Left ventricle myocardium inferior (tissue), 1 donor: ENCODE results near the gene UBE2QL1. TPM values are rescaled to one million over a fixed set of nuclear protein-coding genes. Genes with fewer than 3 reads are reported as not detected.

ENCODE experiments used
- DNase-seq: peaks from one replicate; pipeline ENCODE4 v3.0.0-alpha.2; 2020
- H3K27ac ChIP-seq: fragments of 200-600 bp; replicated peaks from 2 replicates; pipeline ENCODE4 v1.8.0; 2021
- H3K27me3 ChIP-seq: fragments of 200-600 bp; 2 replicates; pipeline ENCODE4 v1.8.0; 2021; ENCODE audit warnings: low read depth
- H3K36me3 ChIP-seq: fragments of 200-600 bp; 2 replicates; pipeline ENCODE4 v1.8.0; 2021
- H3K4me1 ChIP-seq: fragments of 200-600 bp; 2 replicates; pipeline ENCODE4 v1.8.0; 2021
- H3K4me3 ChIP-seq: fragments of 200-600 bp; 2 replicates; pipeline ENCODE4 v1.8.0; 2021; ENCODE audit warnings: mild to moderate bottlenecking, moderate library complexity
- H3K9me3 ChIP-seq: fragments of 200-600 bp; replicated peaks from 2 replicates; pipeline ENCODE4 v1.8.0; 2021
- intact Hi-C: fragments of 100-400 bp; cut with micrococcal nuclease; formaldehyde crosslinking; loops from one replicate; pipeline ENCODE4 v1.11.0; 2022
- total RNA-seq: library from RNA; stranded (reverse); fragmentation: NEBNext Ultra II Directional; extraction: Animal tissue kit (Norgen Biotek cat#: 25700); gene quantifications from one replicate; pipeline ENCODE4 v1.2.1, GENCODE V29; 2021
- TF ChIP-seq, protein P1 (sequence below): fragments of 200-600 bp; IDR thresholded peaks from 2 replicates; pipeline ENCODE4 v1.8.0; 2021; ENCODE audit warnings: antibody characterized with exemption, mild to moderate bottlenecking, borderline replicate concordance
- donor health status: DM: no; HTN: yes; CAD: no; lungs with severe emphysema.

The UBE2QL1 gene
- total RNA-seq, 1 donor from 2014 or later: 25.5 TPM

DNA sequence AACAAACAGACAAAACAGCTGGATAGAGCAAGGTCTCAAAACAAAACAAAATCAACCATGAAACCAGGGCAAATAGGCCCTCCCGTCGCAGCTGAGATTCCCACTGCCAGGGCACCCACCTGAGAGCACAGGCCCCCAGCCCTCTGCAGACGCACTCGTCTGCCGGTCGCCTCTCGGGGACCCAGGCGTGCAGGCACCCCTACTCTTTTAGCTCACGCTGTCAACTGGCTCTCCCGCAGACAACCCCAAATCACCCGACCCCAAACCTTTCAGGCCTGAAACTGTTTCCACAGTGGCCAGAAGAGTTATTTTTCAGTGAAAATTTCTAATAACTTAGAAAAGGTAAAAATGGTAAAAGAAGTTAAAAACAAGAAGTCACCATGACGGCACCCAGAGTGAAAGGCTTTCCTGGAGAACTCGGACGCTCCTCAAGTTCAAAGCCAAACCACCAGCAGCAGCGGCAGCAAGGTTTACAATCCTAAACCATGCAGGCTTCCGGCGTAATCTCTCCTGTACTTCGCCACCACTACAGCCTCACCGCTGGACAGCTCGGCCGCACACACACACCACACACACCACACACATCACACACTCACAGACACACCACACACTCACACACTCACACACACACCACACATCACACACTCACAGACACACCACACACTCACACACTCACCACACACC, 1.9 kb upstream of the UBE2QL1 start:
- DNase-seq: no peak
- no peaks in the 10 kb centered on the region for H3K36me3 ChIP-seq
- H3K27me3 ChIP-seq: peaks cover 31% of the 10 kb centered on the region
- intact Hi-C loops: no loop called here
- H3K4me3 ChIP-seq: no peak overlapping the region
- TF ChIP-seq, protein P1, sequence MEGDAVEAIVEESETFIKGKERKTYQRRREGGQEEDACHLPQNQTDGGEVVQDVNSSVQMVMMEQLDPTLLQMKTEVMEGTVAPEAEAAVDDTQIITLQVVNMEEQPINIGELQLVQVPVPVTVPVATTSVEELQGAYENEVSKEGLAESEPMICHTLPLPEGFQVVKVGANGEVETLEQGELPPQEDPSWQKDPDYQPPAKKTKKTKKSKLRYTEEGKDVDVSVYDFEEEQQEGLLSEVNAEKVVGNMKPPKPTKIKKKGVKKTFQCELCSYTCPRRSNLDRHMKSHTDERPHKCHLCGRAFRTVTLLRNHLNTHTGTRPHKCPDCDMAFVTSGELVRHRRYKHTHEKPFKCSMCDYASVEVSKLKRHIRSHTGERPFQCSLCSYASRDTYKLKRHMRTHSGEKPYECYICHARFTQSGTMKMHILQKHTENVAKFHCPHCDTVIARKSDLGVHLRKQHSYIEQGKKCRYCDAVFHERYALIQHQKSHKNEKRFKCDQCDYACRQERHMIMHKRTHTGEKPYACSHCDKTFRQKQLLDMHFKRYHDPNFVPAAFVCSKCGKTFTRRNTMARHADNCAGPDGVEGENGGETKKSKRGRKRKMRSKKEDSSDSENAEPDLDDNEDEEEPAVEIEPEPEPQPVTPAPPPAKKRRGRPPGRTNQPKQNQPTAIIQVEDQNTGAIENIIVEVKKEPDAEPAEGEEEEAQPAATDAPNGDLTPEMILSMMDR: no peak
- peaks cover 18% of the 10 kb centered on the region for H3K9me3 ChIP-seq
- H3K27ac ChIP-seq: no peak overlapping the region
- H3K4me1 ChIP-seq: peaks cover 14% of the 10 kb centered on the region

DNA sequence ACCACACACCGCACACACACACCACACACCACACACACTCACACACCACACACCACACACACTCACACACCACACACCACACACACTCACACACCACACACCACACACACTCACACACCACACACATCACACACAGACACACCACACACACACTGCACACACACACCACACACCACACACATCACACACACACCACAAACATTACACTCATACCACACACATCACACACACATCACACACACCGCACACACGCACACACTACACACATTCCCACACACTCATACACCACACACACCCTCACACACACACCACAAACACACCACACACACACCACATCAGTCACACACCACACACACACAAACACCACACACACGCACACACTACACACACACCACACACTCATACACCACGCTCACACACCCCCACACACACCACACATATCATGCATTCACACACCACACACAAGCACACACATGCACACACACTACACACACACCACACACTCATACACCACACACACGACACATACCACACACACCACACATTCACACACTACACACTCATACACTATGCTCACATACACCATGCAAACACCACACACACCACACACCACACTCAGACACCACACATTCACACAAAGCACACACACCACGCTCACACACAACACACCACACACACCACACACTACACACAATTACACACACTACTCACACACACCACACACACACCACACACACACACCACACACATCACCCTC, 1.1 kb upstream of the UBE2QL1 start:
- peaks cover 36% of the 10 kb centered on the region for H3K27me3 ChIP-seq
- peaks cover 10% of the 10 kb centered on the region for H3K9me3 ChIP-seq
- peaks cover 16% of the 10 kb centered on the region for H3K4me1 ChIP-seq
- no peak overlapping the region for H3K27ac ChIP-seq
- DNase-seq: no peak
- intact Hi-C loops: no loop called here
- H3K36me3 ChIP-seq: no peaks in the 10 kb centered on the region
- TF ChIP-seq, protein P1: no peak
- no peak overlapping the region for H3K4me3 ChIP-seq

GRCh38 chr5:6448141-6448491, 543 bp upstream of the UBE2QL1 start:
- H3K36me3 ChIP-seq: no peaks in the 10 kb centered on the region
- H3K27ac ChIP-seq: no peak overlapping the region
- DNase-seq: no peak
- peaks cover 42% of the 10 kb centered on the region for H3K27me3 ChIP-seq
- peak overlapping the region; percentile 71 for H3K4me3 ChIP-seq
- H3K9me3 ChIP-seq: peaks cover 5% of the 10 kb centered on the region
- intact Hi-C loops: no loop called here
- TF ChIP-seq, protein P1: no peak
- H3K4me1 ChIP-seq: peaks cover 21% of the 10 kb centered on the region

GRCh38 chr5:6449465-6450158, 953 bp downstream of the UBE2QL1 start:
- intact Hi-C loops: no loop called here
- Histone ChIP-seq H3K9me3 (no peaks in the 10 kb centered on the region), H3K4me3 (peak overlapping the region; percentile 71), H3K4me1 (peaks cover 31% of the 10 kb centered on the region), H3K36me3 (no peaks in the 10 kb centered on the region), H3K27ac (peak overlapping the region; percentile 93), H3K27me3 (peaks cover 56% of the 10 kb centered on the region)
- TF ChIP-seq, protein P1: no peak
- DNase-seq: no peak

- Histone ChIP-seq H3K4me1 (peaks cover 35% of the 10 kb centered on the region), H3K27ac (peak overlapping the region; percentile 93), H3K27me3 (peaks cover 60% of the 10 kb centered on the region), H3K9me3 (no peaks in the 10 kb centered on the region), H3K36me3 (no peaks in the 10 kb centered on the region), H3K4me3 (peak overlapping the region; percentile 71)
- DNase-seq: no peak
- TF ChIP-seq, protein P1: no peak
- intact Hi-C loops: no loop called here
Measured at GRCh38 chr5:6450319-6450833, 1.7 kb downstream of the UBE2QL1 start.
